Thoracic aorta (tissue), 2 donors: ENCODE data around the gene ANKRD24. TPM values are rescaled to one million over a fixed set of nuclear protein-coding genes. Genes with fewer than 3 reads are reported as not detected.
"Not testable (repeated sequence)": the region's sequence is repeated elsewhere in the genome, so short reads cannot be mapped to it uniquely, and the experiment has no call there.

ENCODE experiments used
- ATAC-seq: fragments of 150-250 bp; one replicate; pipeline ENCODE4 v1.8.0; 2017; ENCODE audit warnings: low read depth; ENCODE audit not compliant: insufficient number of reproducible peaks, low FRiP score
- DNase-seq: peaks from one replicate; pipeline ENCODE4 v3.0.0-alpha.2; 2020; ENCODE audit warnings: low spot score
- H3K27ac ChIP-seq, 2 donors: fragments of 200-600 bp; sonication (generic); 1 replicate in 1 of 2; 2 replicates in 1 of 2; pipeline ENCODE4 v1.5.1; 2016; ENCODE audit warnings: mild to moderate bottlenecking in 2 of 2, moderate library complexity in 2 of 2
- H3K27me3 ChIP-seq: fragments of 200-600 bp; sonication (generic); replicated peaks from 2 replicates; pipeline ENCODE4 v1.6.0; 2016; ENCODE audit warnings: mild to moderate bottlenecking; ENCODE audit not compliant: insufficient read depth
- H3K36me3 ChIP-seq: fragments of 200-600 bp; sonication (generic); one replicate; pipeline ENCODE4 v1.5.1; 2016
- H3K4me1 ChIP-seq, 2 donors: fragments of 200-600 bp; sonication (generic); 1 replicate in 1 of 2; 2 replicates in 1 of 2; pipeline versions ENCODE4 v1.5.1 to v1.6.0; 2016; ENCODE audit warnings: low read depth in 2 of 2, mild to moderate bottlenecking in 1 of 2; ENCODE audit not compliant: control insufficient read depth in 1 of 2
- H3K4me3 ChIP-seq: fragments of 200-600 bp; sonication (generic); 2 replicates; pipeline ENCODE4 v1.5.1; 2016; ENCODE audit warnings: mild to moderate bottlenecking
- H3K9me3 ChIP-seq: fragments of 200-600 bp; sonication (generic); 2 replicates; pipeline ENCODE4 v1.5.1; 2016
- CTCF ChIP-seq: fragments of 200-600 bp; sonication (generic); IDR thresholded peaks from one replicate; pipeline ENCODE4 v1.5.1; 2019; ENCODE audit warnings: antibody characterized with exemption
- total RNA-seq, 2 donors: library from RNA; depleted of rRNA; stranded (reverse); fragments of >200 nt; gene quantifications; one replicate each; pipeline versions ENCODE4 v1.1.0 to v1.2.3, GENCODE V29; 2016

The ANKRD24 gene
- total RNA-seq, 2 donors from 2014 or later = 0.28 to 1.1 TPM

DNA sequence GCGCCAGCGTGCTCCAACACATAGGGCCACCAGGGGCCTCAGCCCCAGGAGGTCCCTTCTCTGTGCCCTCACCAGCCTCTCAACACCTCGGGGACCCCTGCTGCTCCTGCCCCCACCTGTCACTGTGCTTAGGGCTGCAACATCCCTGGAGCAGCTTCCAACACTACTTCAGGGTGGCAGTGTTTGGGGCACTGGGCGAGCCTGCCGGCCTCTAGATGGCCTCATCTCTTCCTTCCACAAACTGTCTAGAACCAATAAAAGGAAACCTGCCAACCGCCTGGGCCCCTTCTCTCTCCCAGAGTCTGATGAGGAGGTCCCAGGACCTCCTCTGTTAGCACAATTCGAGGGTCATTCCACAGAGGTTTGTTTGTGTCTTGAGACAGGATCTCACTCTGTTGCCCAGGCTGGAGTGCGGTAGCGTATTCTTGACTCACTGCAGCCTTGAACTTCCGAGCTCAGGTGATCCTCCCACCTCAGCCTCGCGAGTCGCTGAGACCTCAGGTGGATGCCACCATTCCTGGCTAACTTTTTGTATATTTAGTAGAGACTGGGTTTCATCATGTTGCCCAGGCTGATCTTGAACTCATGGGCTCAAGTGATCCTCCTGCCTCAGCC lies 86.4 kb downstream of the ANKRD24 start:
- Histone ChIP-seq H3K4me3 (no peak overlapping the region), H3K4me1 (no peaks in the 10 kb centered on the region), H3K27me3 (no peaks in the 10 kb centered on the region), H3K9me3 (no peaks in the 10 kb centered on the region), H3K36me3 (peaks cover 41% of the 10 kb centered on the region), H3K27ac (no peak overlapping the region)
- DNase-seq (no peak), ATAC-seq (no peak)
- TF ChIP-seq CTCF = no peak

DNA sequence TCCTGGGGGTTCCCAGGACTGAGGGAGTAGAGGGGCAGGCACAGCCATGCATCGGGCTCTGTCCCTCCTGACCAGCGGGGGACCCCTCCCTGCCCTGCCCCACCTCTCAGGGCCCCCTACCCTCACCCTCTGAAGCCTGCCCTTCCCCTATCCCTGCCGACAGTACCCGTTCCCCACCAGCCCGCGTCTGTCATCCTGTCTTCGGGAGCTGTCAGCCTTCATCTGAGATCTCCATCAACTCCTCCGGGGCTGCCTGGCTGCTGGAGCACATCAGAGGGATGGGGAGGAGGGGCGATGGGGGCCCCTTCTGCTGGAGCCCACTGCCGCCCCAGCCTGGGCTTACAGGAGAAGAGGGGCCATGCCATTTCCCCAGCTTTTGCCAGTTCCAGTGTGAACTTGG lies 90.4 kb downstream of the ANKRD24 start:
- Histone ChIP-seq H3K4me3 (no peak overlapping the region), H3K4me1 (no peaks in the 10 kb centered on the region), H3K36me3 (peaks cover 23% of the 10 kb centered on the region), H3K27me3 (no peaks in the 10 kb centered on the region), H3K27ac (no peak overlapping the region), H3K9me3 (no peaks in the 10 kb centered on the region)
- no peak for ATAC-seq
- no peak for TF ChIP-seq CTCF
- DNase-seq = no peak

DNA sequence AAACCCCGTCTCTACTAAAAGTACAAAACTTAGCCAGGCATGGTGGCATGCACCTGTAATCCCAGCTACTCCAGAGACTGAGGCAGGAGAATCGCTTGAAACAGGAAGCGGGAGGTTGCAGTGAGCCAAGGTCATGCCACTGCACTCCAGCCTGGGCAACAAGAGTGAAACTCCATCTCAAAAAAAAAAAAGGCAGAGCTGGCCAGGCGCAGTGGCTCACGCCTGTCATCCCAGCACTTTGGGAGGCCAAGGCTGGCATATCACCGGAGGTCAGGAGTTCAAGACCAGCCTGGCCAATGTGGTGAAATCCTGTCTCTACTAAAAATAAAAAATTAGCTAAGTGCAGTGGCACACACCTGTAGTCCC lies 91.8 kb downstream of the ANKRD24 start:
- H3K27me3 ChIP-seq, DNase-seq, H3K4me1 ChIP-seq, H3K4me3 ChIP-seq, ATAC-seq, H3K27ac ChIP-seq, H3K9me3 ChIP-seq: not testable (repeated sequence)
- peaks cover 11% of the 10 kb centered on the region for H3K36me3 ChIP-seq

Other genes starting within 250 kb of the ANKRD24 start
- 1 to 10 TPM in 1 of 2 donors, not detected in 1; 1.8 TPM for gene NMRK2, start 249.6 kb upstream of the ANKRD24 start, total RNA-seq
- 100 to 1,000 TPM; 167 to 241 TPM for gene DAPK3, start 211.6 kb upstream of the ANKRD24 start, total RNA-seq
- 1,000 to 10,000 TPM; 1,268 to 1,436 TPM for gene EEF2, start 197.2 kb upstream of the ANKRD24 start, total RNA-seq
- 10 to 100 TPM; 10.2 to 32.2 TPM for gene PIAS4, start 175.0 kb upstream of the ANKRD24 start, total RNA-seq
- 10 to 100 TPM; 85.1 to 91.9 TPM for gene ZBTB7A, start 115.8 kb upstream of the ANKRD24 start, total RNA-seq
- gene MAP2K2, start 58.6 kb upstream of the ANKRD24 start, total RNA-seq = 10 to 100 TPM; 51.2 to 71.8 TPM
- gene CREB3L3, start 29.1 kb upstream of the ANKRD24 start, total RNA-seq = not detected
- gene SIRT6, start 126 bp upstream of the ANKRD24 start, total RNA-seq = 10 to 100 TPM; 21.7 to 30.9 TPM
- gene EBI3, start 46.8 kb downstream of the ANKRD24 start, total RNA-seq = 10 to 100 TPM in 1 of 2 donors, 1 to 10 TPM in 1; 1.9 to 16.1 TPM
- 10 to 100 TPM; 17.5 to 25.5 TPM for gene YJU2, start 64.4 kb downstream of the ANKRD24 start, total RNA-seq
- gene SHD, start 96.6 kb downstream of the ANKRD24 start, total RNA-seq = not detected
- 1 to 10 TPM in 1 of 2 donors, not detected in 1; 1.8 TPM for gene TMIGD2, start 119.7 kb downstream of the ANKRD24 start, total RNA-seq
- gene FSD1, start 121.9 kb downstream of the ANKRD24 start, total RNA-seq = not detected
- gene STAP2, start 156.1 kb downstream of the ANKRD24 start, total RNA-seq = not detected
- 10 to 100 TPM in 1 of 2 donors, 1 to 10 TPM in 1; 5.8 to 10.8 TPM for gene MPND, start 160.9 kb downstream of the ANKRD24 start, total RNA-seq
- gene SH3GL1, start 217.9 kb downstream of the ANKRD24 start, total RNA-seq = 10 to 100 TPM; 47.3 to 56.9 TPM
- 1 to 10 TPM; 3.2 to 5.8 TPM for gene CHAF1A, start 220.0 kb downstream of the ANKRD24 start, total RNA-seq